Measurements from ENCODE around the gene PFKFB1. TPM values are rescaled to one million over a fixed set of nuclear protein-coding genes. Genes with fewer than 3 reads are reported as not detected.

Gene PFKFB1
- total and polyA plus RNA-seq, 2 of the 13 experiments (the other 11 are each of a cell fraction or from before 2014, with no cell fraction given) = 1.5 to 2.9 TPM

GRCh38 chrX:55011294-55011693, 17.3 kb upstream of the PFKFB1 start:
- Histone ChIP-seq H3K27me3 (ENCODE audit: control insufficient read depth in 1 of 2, insufficient read depth in 2 of 2, low read length in 2 of 2) (no peaks in the 10 kb centered on the region), H3K79me2 (ENCODE audit: insufficient read depth, low read length) (no peaks in the 10 kb centered on the region), H3K4me1 (ENCODE audit: insufficient read depth, low read length) (peaks cover 26% of the 10 kb centered on the region), H3K36me3 (replicated peaks in 1 of 2; ENCODE audit: control insufficient read depth in 1 of 2, insufficient read depth in 2 of 2, low read length in 2 of 2) (no peaks in the 10 kb centered on the region; a peak in 1 of 5 replicates), H3K27ac (ENCODE audit: extremely low read length, insufficient read depth, low read length) (no peak overlapping the region), H3K9me3 (ENCODE audit: low read length) (no peaks in the 10 kb centered on the region), H4K20me1 (ENCODE audit: insufficient read depth, low read length) (no peaks in the 10 kb centered on the region), H3K4me3 (replicated peaks in 1 of 3; ENCODE audit: insufficient read depth in 1 of 3, low read depth in 2 of 3, low read length in 3 of 3) (no peak overlapping the region), H3K4me2 (ENCODE audit: low read depth, low read length) (no peak overlapping the region), H2AFZ (ENCODE audit: low read length) (no peak overlapping the region), H3K9ac (ENCODE audit: insufficient read depth, low read depth, low read length) (no peak overlapping the region)
- ChIA-PET POLR2A (interaction anchor here (4.3 kb wide), 1 partner anchor 12 kb away, joined by 21 read pairs; the partner anchor contains the start of gene APEX2), CTCF (ENCODE audit: low intra/inter-chr PET ratio, low total read pairs) (interaction anchor here (1.1 kb wide), 1 partner anchor 120 kb away, joined by 6 read pairs; no protein-coding TSS in a partner anchor)
- DNase-seq (ENCODE audit: low spot score) (no peak), ATAC-seq (no peak), FAIRE-seq (peak; percentile 8)
- 47% methylated on average over 2 of the region's 2 CpGs for WGBS (ENCODE audit: low lambda C conversion rate)
- in situ Hi-C loops (cut with HindIII; ENCODE audit: extremely low pct_ligation_motif_present, low pct_unique_long_range_greater_than_20kb) = no loop called here
- intact Hi-C loops (cut with micrococcal nuclease; ENCODE audit: unreplicated experiment) = loop anchor here (2.0 kb wide), 1 partner anchor 120 kb away; no protein-coding TSS in a partner anchor
- no TSS peak for BruUV-seq (replicated peaks)
- TF ChIP-seq MAZ (IDR thresholded peaks at IDR 0.05; ENCODE audit: borderline replicate concordance, low read depth, low read length) (no peak), MAZ (CRISPR knock-in tag; IDR thresholded peaks at IDR 0.05; ENCODE audit: low read depth) (no peak), NCOA2 (CRISPR knock-in tag; IDR thresholded peaks at IDR 0.05) (no peak), ZNF382 (CRISPR knock-in tag; IDR thresholded peaks at IDR 0.05; ENCODE audit: borderline replicate concordance) (no peak), NFAT5 (CRISPR knock-in tag; IDR thresholded peaks at IDR 0.05) (no peak), SYNCRIP (IDR thresholded peaks at IDR 0.05; ENCODE audit: insufficient read depth, low read depth, low read length) (no peak), ZNF264 (CRISPR knock-in tag; IDR thresholded peaks at IDR 0.05) (no peak), CREB3 (CRISPR knock-in tag; IDR thresholded peaks at IDR 0.05) (no peak), ARID4A (CRISPR knock-in tag; IDR thresholded peaks at IDR 0.05; ENCODE audit: borderline replicate concordance) (no peak), ZNF512 (CRISPR knock-in tag; IDR thresholded peaks at IDR 0.05) (no peak), TOPORS (CRISPR knock-in tag; IDR thresholded peaks at IDR 0.05) (no peak), ZBTB3 (CRISPR knock-in tag; IDR thresholded peaks at IDR 0.05; ENCODE audit: borderline replicate concordance, low read depth) (no peak)

Measured in HepG2 (cell line).